K562 (cell line): ENCODE measurements around the gene THAP11. TPM values are rescaled to one million over a fixed set of nuclear protein-coding genes. Genes with fewer than 3 reads are reported as not detected.

ENCODE experiments used
- BCL6 ChIP-seq: fragments of 250-450 bp; sonication (Bioruptor Pico); IDR thresholded peaks from 2 replicates; pipeline ENCODE4 v1.4.0; 2020
- CBFA2T3 ChIP-seq: fragments of 450-650 bp; IDR thresholded peaks from 2 replicates; pipeline ENCODE4 v1.6.1; 2017
- CREBBP ChIP-seq: IDR thresholded peaks from one replicate; pipeline ENCODE4 v1.6.1; 2012; ENCODE audit warnings: low read depth, mild to moderate bottlenecking, control low read depth, inconsistent platforms, low read length
- EP300 ChIP-seq: IDR thresholded peaks from 2 replicates; pipeline ENCODE4 v1.6.1; 2012; ENCODE audit warnings: low read length, improper control_type of control experiment
- HNRNPUL1 ChIP-seq: fragments of 200-400 bp; formaldehyde crosslinking; IDR thresholded peaks from 2 replicates; pipeline ENCODE4 v1.6.1; 2017; ENCODE audit warnings: low read length
- ID3 ChIP-seq, 2 experiments: fragments of 250-450 bp in 1 of 2; fragments of 450-650 bp in 1 of 2; sonication (Bioruptor Pico) in 1 of 2; IDR thresholded peaks; 2 replicates each; pipeline versions ENCODE4 v1.6.1 to v1.8.0; 2016 to 2021; ENCODE audit warnings: mild to moderate bottlenecking in 2 of 2, moderate library complexity in 2 of 2, missing compliant biosample characterization in 1 of 2, missing genetic modification characterization in 1 of 2
- KAT7 ChIP-seq: sonication (generic); formaldehyde crosslinking; IDR thresholded peaks from 2 replicates; pipeline ENCODE4 v1.8.0; 2022; ENCODE audit warnings: missing genetic modification reagents, mild to moderate bottlenecking, borderline replicate concordance
- NR2C2 ChIP-seq, 2 experiments: fragments of 200-800 bp in 1 of 2; sonication (Bioruptor generic) in 1 of 2; sonication (generic) in 1 of 2; formaldehyde crosslinking in 1 of 2; IDR thresholded peaks; 2 replicates each; pipeline versions ENCODE4 v1.6.1 to v1.8.0; 2016 to 2022; ENCODE audit warnings: mild to moderate bottlenecking in 1 of 2, missing compliant biosample characterization in 1 of 2, missing genetic modification characterization in 1 of 2, missing genetic modification reagents in 1 of 2
- PCBP1 ChIP-seq: fragments of 200-400 bp; formaldehyde crosslinking; IDR thresholded peaks from 2 replicates; pipeline ENCODE4 v1.6.1; 2018; ENCODE audit warnings: mild to moderate bottlenecking, low read depth, low read length; ENCODE audit not compliant: poor library complexity, severe bottlenecking
- PHF21A ChIP-seq: fragments of 450-650 bp; IDR thresholded peaks from 2 replicates; pipeline ENCODE4 v1.6.1; 2017; ENCODE audit warnings: low read depth, borderline replicate concordance
- PML ChIP-seq: IDR thresholded peaks from 2 replicates; pipeline ENCODE4 v1.6.1; 2012; ENCODE audit warnings: low read length, inconsistent platforms
- RUNX1 ChIP-seq: sonication (generic); IDR thresholded peaks from 2 replicates; pipeline ENCODE4 v1.6.1; 2016; ENCODE audit warnings: antibody characterized with exemption, low read depth
- SLC30A9 ChIP-seq: fragments of 250-450 bp; sonication (Bioruptor Pico); IDR thresholded peaks from 2 replicates; pipeline ENCODE4 v1.8.0; 2022; ENCODE audit warnings: mild to moderate bottlenecking, moderate library complexity
- SMARCB1 ChIP-seq: IDR thresholded peaks from 2 replicates; pipeline ENCODE4 v1.6.1; 2011; ENCODE audit warnings: improper control_type of control experiment, low read depth; ENCODE audit not compliant: insufficient read length
- SMARCC2 ChIP-seq: fragments of 450-650 bp; IDR thresholded peaks from 2 replicates; pipeline ENCODE4 v1.6.1; 2017; ENCODE audit warnings: antibody characterized with exemption, moderate library complexity, mild to moderate bottlenecking, low read depth
- TCF7 ChIP-seq: sonication (generic); IDR thresholded peaks from 2 replicates; pipeline ENCODE4 v1.6.1; 2016; ENCODE audit warnings: antibody characterized with exemption, borderline replicate concordance
- ZFPM2 ChIP-seq: fragments of 250-450 bp; sonication (Bioruptor Pico); IDR thresholded peaks from 2 replicates; pipeline ENCODE4 v1.5.1; 2022; ENCODE audit warnings: mild to moderate bottlenecking
- ZNF174 ChIP-seq: fragments of 250-450 bp; sonication (Bioruptor Pico); IDR thresholded peaks from 2 replicates; pipeline ENCODE4 v1.4.0; 2020; ENCODE audit warnings: mild to moderate bottlenecking
- ZNF212 ChIP-seq: fragments of 450-650 bp; formaldehyde crosslinking; IDR thresholded peaks from 2 replicates; pipeline ENCODE4 v1.4.0; 2020; ENCODE audit warnings: mild to moderate bottlenecking
- ZNF263 ChIP-seq: sonication (generic); formaldehyde crosslinking; IDR thresholded peaks from 2 replicates; pipeline ENCODE4 v1.8.0; 2022; ENCODE audit warnings: mild to moderate bottlenecking, missing genetic modification reagents, borderline replicate concordance
- ZNF395 ChIP-seq: fragments of 200-800 bp; sonication (Bioruptor generic); IDR thresholded peaks from 2 replicates; pipeline ENCODE4 v1.6.1; 2017; ENCODE audit warnings: missing genetic modification characterization, missing compliant biosample characterization
- ZSCAN32 ChIP-seq: fragments of 450-650 bp; formaldehyde crosslinking; IDR thresholded peaks from 2 replicates; pipeline ENCODE4 v1.4.0; 2020; ENCODE audit warnings: mild to moderate bottlenecking, moderate library complexity
- polyA plus RNA-seq, 8 experiments: library from polyadenylated mRNA; depleted of rRNA in 4 of 8; stranded (reverse) in 5 of 8; unstranded in 3 of 8; fragments of >200 nt; fragmentation: Nextera tagmentation in 2 of 8; fragmentation: Illumina TruSeq in 1 of 8; extraction: Ambion mirVana in 2 of 8; extraction: Trizol in 1 of 8; gene quantifications; 2 replicates each; pipeline versions ENCODE4 v1.2.1 to v1.2.3, GENCODE V29; 2011 to 2014; ENCODE audit warnings: inconsistent platforms in 1 of 8, missing spikeins in 1 of 8
- total RNA-seq, 7 experiments: library from RNA; depleted of rRNA in 6 of 7; stranded (reverse); fragments of >200 nt in 6 of 7; fragmentation: Illumina TruSeq in 2 of 7; extraction: Trizol in 2 of 7; gene quantifications; 2 replicates each; pipeline versions ENCODE4 v1.2.1 to v1.2.3, GENCODE V29; 2011 to 2021; ENCODE audit warnings: low replicate concordance in 1 of 7
- TF ChIP-seq, protein P1 (sequence below): sonication (generic); formaldehyde crosslinking; IDR thresholded peaks from 2 replicates; pipeline ENCODE4 v1.8.1; 2022; ENCODE audit warnings: missing genetic modification reagents
- TF ChIP-seq, protein P2 (sequence below): fragments of 250-450 bp; sonication (Bioruptor Pico); IDR thresholded peaks from 2 replicates; pipeline ENCODE4 v1.5.0; 2022; ENCODE audit warnings: mild to moderate bottlenecking

Gene THAP11
- total and polyA plus RNA-seq, 9 of the 15 experiments (the other 6 are each of a cell fraction or from before 2014, with no cell fraction given): 2.4 to 31.6 (median 21.4) TPM

- TF ChIP-seq ZNF395: peak; percentile 78
- no peak for TF ChIP-seq HNRNPUL1
- TF ChIP-seq PHF21A: no peak
- no peak for TF ChIP-seq BCL6 (CRISPR knock-in tag)
- no peak for TF ChIP-seq ZNF212 (CRISPR knock-in tag)
- peak; percentile 49; the same call in 1 of the 2 replicates for TF ChIP-seq RUNX1
- TF ChIP-seq SMARCC2: no peak
- TF ChIP-seq, protein P1, sequence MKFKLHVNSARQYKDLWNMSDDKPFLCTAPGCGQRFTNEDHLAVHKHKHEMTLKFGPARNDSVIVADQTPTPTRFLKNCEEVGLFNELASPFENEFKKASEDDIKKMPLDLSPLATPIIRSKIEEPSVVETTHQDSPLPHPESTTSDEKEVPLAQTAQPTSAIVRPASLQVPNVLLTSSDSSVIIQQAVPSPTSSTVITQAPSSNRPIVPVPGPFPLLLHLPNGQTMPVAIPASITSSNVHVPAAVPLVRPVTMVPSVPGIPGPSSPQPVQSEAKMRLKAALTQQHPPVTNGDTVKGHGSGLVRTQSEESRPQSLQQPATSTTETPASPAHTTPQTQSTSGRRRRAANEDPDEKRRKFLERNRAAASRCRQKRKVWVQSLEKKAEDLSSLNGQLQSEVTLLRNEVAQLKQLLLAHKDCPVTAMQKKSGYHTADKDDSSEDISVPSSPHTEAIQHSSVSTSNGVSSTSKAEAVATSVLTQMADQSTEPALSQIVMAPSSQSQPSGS (CRISPR knock-in tag): no peak
- TF ChIP-seq KAT7 (CRISPR knock-in tag): peak; percentile 85
- TF ChIP-seq ZNF174 (CRISPR knock-in tag): no peak
- TF ChIP-seq ZSCAN32 (CRISPR knock-in tag): no peak
- no peak for TF ChIP-seq CBFA2T3
- TF ChIP-seq PCBP1: peak; percentile 48
- no peak for TF ChIP-seq ID3 (CRISPR knock-in tag; IDR thresholded peaks at IDR 0.05)
- no peak; the same call in 1 of the 2 replicates for TF ChIP-seq ID3 (tag; IDR thresholded peaks at IDR 0.05)
- TF ChIP-seq EP300: no peak
- TF ChIP-seq TCF7: no peak
- TF ChIP-seq PML: no peak
- TF ChIP-seq NR2C2 (CRISPR knock-in tag; IDR thresholded peaks at IDR 0.05): 0 out of 2 replicates have a peak, but pooled peaks have one; percentile 58
- TF ChIP-seq NR2C2 (tag; IDR thresholded peaks at IDR 0.05): no peak
- TF ChIP-seq, protein P2, sequence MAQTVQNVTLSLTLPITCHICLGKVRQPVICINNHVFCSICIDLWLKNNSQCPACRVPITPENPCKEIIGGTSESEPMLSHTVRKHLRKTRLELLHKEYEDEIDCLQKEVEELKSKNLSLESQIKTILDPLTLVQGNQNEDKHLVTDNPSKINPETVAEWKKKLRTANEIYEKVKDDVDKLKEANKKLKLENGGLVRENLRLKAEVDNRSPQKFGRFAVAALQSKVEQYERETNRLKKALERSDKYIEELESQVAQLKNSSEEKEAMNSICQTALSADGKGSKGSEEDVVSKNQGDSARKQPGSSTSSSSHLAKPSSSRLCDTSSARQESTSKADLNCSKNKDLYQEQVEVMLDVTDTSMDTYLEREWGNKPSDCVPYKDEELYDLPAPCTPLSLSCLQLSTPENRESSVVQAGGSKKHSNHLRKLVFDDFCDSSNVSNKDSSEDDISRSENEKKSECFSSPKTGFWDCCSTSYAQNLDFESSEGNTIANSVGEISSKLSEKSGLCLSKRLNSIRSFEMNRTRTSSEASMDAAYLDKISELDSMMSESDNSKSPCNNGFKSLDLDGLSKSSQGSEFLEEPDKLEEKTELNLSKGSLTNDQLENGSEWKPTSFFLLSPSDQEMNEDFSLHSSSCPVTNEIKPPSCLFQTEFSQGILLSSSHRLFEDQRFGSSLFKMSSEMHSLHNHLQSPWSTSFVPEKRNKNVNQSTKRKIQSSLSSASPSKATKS (CRISPR knock-in tag): no peak
- peak; percentile 61; the same call in 1 of the 2 replicates for TF ChIP-seq ZNF263 (CRISPR knock-in tag)
- no peak for TF ChIP-seq SMARCB1
- TF ChIP-seq ZFPM2 (CRISPR knock-in tag): no peak
- no peak for TF ChIP-seq SLC30A9 (CRISPR knock-in tag)
- TF ChIP-seq CREBBP: no peak
Measured at GRCh38 chr16:67833415-67834241, 8.5 kb upstream of the THAP11 start (continued).
